Peyer's patch (tissue), 4 donors: Measurements from ENCODE around the gene FOXS1. TPM values are rescaled to one million over a fixed set of nuclear protein-coding genes. Genes with fewer than 3 reads are reported as not detected.
A peak's percentile ranks its signal among the peaks of the same experiment; 100 is the strongest.

ENCODE experiments used
- DNase-seq, 3 donors: peaks; one replicate each; pipeline ENCODE4 v3.0.0-alpha.2; 2017 to 2019
- H3K27ac ChIP-seq, 4 donors: fragments of 200-600 bp; sonication (generic); one replicate each; pipeline ENCODE4 v1.5.1; 2016 to 2019
- H3K27me3 ChIP-seq, 2 donors: fragments of 200-600 bp; sonication (generic); one replicate each; pipeline ENCODE4 v1.5.1; 2019
- H3K36me3 ChIP-seq, 3 donors: fragments of 200-600 bp; sonication (generic); one replicate each; pipeline ENCODE4 v1.5.1; 2016 to 2019
- H3K4me1 ChIP-seq, 4 donors: fragments of 200-600 bp; sonication (generic); one replicate each; pipeline ENCODE4 v1.5.1; 2016 to 2019
- H3K4me3 ChIP-seq, 4 donors: fragments of 200-600 bp; sonication (generic); 1 replicate in 3 of 4; 2 replicates in 1 of 4; pipeline ENCODE4 v1.5.1; 2016 to 2019; ENCODE audit warnings: mild to moderate bottlenecking in 1 of 4
- H3K9me3 ChIP-seq, 4 donors: fragments of 200-600 bp; sonication (generic); one replicate each; pipeline ENCODE4 v1.5.1; 2016 to 2019; ENCODE audit warnings: mild to moderate bottlenecking in 1 of 4
- CTCF ChIP-seq, 6 experiments: fragments of 450-650 bp in 4 of 6; fragments of 200-600 bp in 2 of 6; sonication (generic) in 1 of 6; IDR thresholded peaks; one replicate each; pipeline ENCODE4 v1.5.1; 2017 to 2019; ENCODE audit warnings: antibody characterized with exemption in 6 of 6, mild to moderate bottlenecking in 3 of 6, moderate library complexity in 1 of 6
- POLR2A ChIP-seq, 2 donors: fragments of 450-650 bp; IDR thresholded peaks; one replicate each; pipeline ENCODE4 v1.5.1; 2017; ENCODE audit warnings: antibody characterized with exemption in 2 of 2, mild to moderate bottlenecking in 2 of 2, moderate library complexity in 2 of 2
- total RNA-seq, 4 donors: library from RNA; depleted of rRNA; stranded (reverse); fragments of >200 nt; gene quantifications; one replicate each; pipeline ENCODE4 v1.1.0, GENCODE V29; 2016

Gene FOXS1
- total RNA-seq, 4 donors from 2014 or later = not detected

- no peak overlapping the region for H3K4me3 ChIP-seq
- no peaks in the 10 kb centered on the region for H3K9me3 ChIP-seq
- H3K27me3 ChIP-seq = no peaks in the 10 kb centered on the region
- no peak for DNase-seq
- H3K4me1 ChIP-seq = peaks cover 0 to 13% (median 2%) of the 10 kb centered on the region in 4 donors
- TF ChIP-seq POLR2A (IDR thresholded peaks at IDR 0.05) (no peak), CTCF (IDR thresholded peaks at IDR 0.05) (no peak)
- no peaks in the 10 kb centered on the region for H3K36me3 ChIP-seq
- H3K27ac ChIP-seq = no peak overlapping the region
Measured at GRCh38 chr20:31846793-31847138, 1.4 kb upstream of the FOXS1 start.

- no peak for DNase-seq
- no peaks in the 10 kb centered on the region for H3K36me3 ChIP-seq
- H3K27ac ChIP-seq = no peak overlapping the region
- TF ChIP-seq POLR2A (IDR thresholded peaks at IDR 0.05) = no peak
- no peak for TF ChIP-seq CTCF (IDR thresholded peaks at IDR 0.05)
- no peaks in the 10 kb centered on the region for H3K9me3 ChIP-seq
- peak overlapping the region in 1 of 4 donors; percentile 7 for H3K4me3 ChIP-seq
- no peaks in the 10 kb centered on the region for H3K27me3 ChIP-seq
- peaks cover 0 to 13% (median 2%) of the 10 kb centered on the region in 4 donors for H3K4me1 ChIP-seq
Measured at GRCh38 chr20:31844737-31845299, 586 bp downstream of the FOXS1 start.

GRCh38 chr20:31843881-31844280 lies 1.5 kb downstream of the FOXS1 start:
- Histone ChIP-seq H3K4me3 (no peak overlapping the region), H3K4me1 (peaks cover 0 to 7% (median 2%) of the 10 kb centered on the region in 4 donors), H3K36me3 (no peaks in the 10 kb centered on the region), H3K9me3 (no peaks in the 10 kb centered on the region), H3K27ac (no peak overlapping the region), H3K27me3 (no peaks in the 10 kb centered on the region)
- no peak for DNase-seq
- no peak for TF ChIP-seq POLR2A (IDR thresholded peaks at IDR 0.05)
- TF ChIP-seq CTCF (IDR thresholded peaks at IDR 0.05) = no peak

- no peak overlapping the region for H3K4me3 ChIP-seq
- H3K9me3 ChIP-seq = no peaks in the 10 kb centered on the region
- no peak for DNase-seq
- no peaks in the 10 kb centered on the region for H3K27me3 ChIP-seq
- TF ChIP-seq POLR2A (IDR thresholded peaks at IDR 0.05) (no peak), CTCF (IDR thresholded peaks at IDR 0.05) (no peak)
- H3K27ac ChIP-seq = no peak overlapping the region
- peaks cover 0 to 7% (median 2%) of the 10 kb centered on the region in 4 donors for H3K4me1 ChIP-seq
- H3K36me3 ChIP-seq = no peaks in the 10 kb centered on the region
Measured at GRCh38 chr20:31843288-31843687, 2.1 kb downstream of the FOXS1 start.

- DNase-seq = no peak
- TF ChIP-seq CTCF (IDR thresholded peaks at IDR 0.05) (no peak), POLR2A (IDR thresholded peaks at IDR 0.05) (no peak)
- H3K27ac ChIP-seq = peak overlapping the region in 2 of 4 donors; percentile 25 to 46
Measured at GRCh38 chr20:31842471-31843157, 2.8 kb downstream of the FOXS1 start.

More at GRCh38 chr20:31842471-31843157, 2.8 kb downstream of the FOXS1 start:
- Histone ChIP-seq H3K4me3 (no peak overlapping the region), H3K36me3 (no peaks in the 10 kb centered on the region), H3K4me1 (peaks cover 0 to 7% (median 2%) of the 10 kb centered on the region in 4 donors), H3K9me3 (no peaks in the 10 kb centered on the region), H3K27me3 (no peaks in the 10 kb centered on the region)
